ENCODE results near the gene CLIP2. TPM values are rescaled to one million over a fixed set of nuclear protein-coding genes. Genes with fewer than 3 reads are reported as not detected.
"Not testable (repeated sequence)": the region's sequence is repeated elsewhere in the genome, so short reads cannot be mapped to it uniquely, and the experiment has no call there.

The CLIP2 gene
- total RNA-seq, 1 donor from 2014 or later: 12.9 TPM

- DNase-seq (ENCODE audit: low read depth): no peak
- no peaks in the 10 kb centered on the region for H3K36me3 ChIP-seq (ENCODE audit: control insufficient read depth, insufficient read depth, low read length)
- H3K27me3 ChIP-seq (ENCODE audit: control insufficient read depth, insufficient read depth, low read length): no peaks in the 10 kb centered on the region
- TF ChIP-seq CTCF (IDR thresholded peaks at IDR 0.05; ENCODE audit: insufficient read depth, low read length, severe bottlenecking): no peak
- no peak for FAIRE-seq
- H3K4me3 ChIP-seq (ENCODE audit: low read depth, low read length): no peak overlapping the region
Observed at GRCh38 chr7:74420006-74420405, 130.8 kb downstream of the CLIP2 start.

- FAIRE-seq (no peak), DNase-seq (ENCODE audit: low read depth) (no peak)
- no peaks in the 10 kb centered on the region for H3K27me3 ChIP-seq (ENCODE audit: control insufficient read depth, insufficient read depth, low read length)
- no peak for TF ChIP-seq CTCF (IDR thresholded peaks at IDR 0.05; ENCODE audit: insufficient read depth, low read length, severe bottlenecking)
- H3K4me3 ChIP-seq (ENCODE audit: low read depth, low read length): no peak overlapping the region
- no peaks in the 10 kb centered on the region for H3K36me3 ChIP-seq (ENCODE audit: control insufficient read depth, insufficient read depth, low read length)
Observed at GRCh38 chr7:74424291-74424880, 135.2 kb downstream of the CLIP2 start.

GRCh38 chr7:74428023-74428422 lies 138.8 kb downstream of the CLIP2 start:
- no peaks in the 10 kb centered on the region for H3K36me3 ChIP-seq (ENCODE audit: control insufficient read depth, insufficient read depth, low read length)
- H3K27me3 ChIP-seq (ENCODE audit: control insufficient read depth, insufficient read depth, low read length): no peaks in the 10 kb centered on the region
- DNase-seq (ENCODE audit: low read depth) (no peak), FAIRE-seq (no peak)
- H3K4me3 ChIP-seq (ENCODE audit: low read depth, low read length): no peak overlapping the region
- TF ChIP-seq CTCF (IDR thresholded peaks at IDR 0.05; ENCODE audit: insufficient read depth, low read length, severe bottlenecking): no peak

GRCh38 chr7:74429153-74429747 lies 140.0 kb downstream of the CLIP2 start:
- no peak for FAIRE-seq
- no peak for TF ChIP-seq CTCF (IDR thresholded peaks at IDR 0.05; ENCODE audit: insufficient read depth, low read length, severe bottlenecking)

GRCh38 chr7:74430409-74430808 lies 141.2 kb downstream of the CLIP2 start:
- H3K27me3 ChIP-seq (ENCODE audit: control insufficient read depth, insufficient read depth, low read length); FAIRE-seq; DNase-seq (ENCODE audit: low read depth); H3K4me3 ChIP-seq (ENCODE audit: low read depth, low read length); H3K36me3 ChIP-seq (ENCODE audit: control insufficient read depth, insufficient read depth, low read length): not testable (repeated sequence)

More at GRCh38 chr7:74429153-74429747, 140.0 kb downstream of the CLIP2 start:
- no peak for DNase-seq (ENCODE audit: low read depth)
- no peaks in the 10 kb centered on the region for H3K36me3 ChIP-seq (ENCODE audit: control insufficient read depth, insufficient read depth, low read length)
- no peak overlapping the region for H3K4me3 ChIP-seq (ENCODE audit: low read depth, low read length)
- no peaks in the 10 kb centered on the region for H3K27me3 ChIP-seq (ENCODE audit: control insufficient read depth, insufficient read depth, low read length)

GRCh38 chr7:74430961-74431466 lies 141.8 kb downstream of the CLIP2 start:
- DNase-seq (ENCODE audit: low read depth) (no peak), FAIRE-seq (no peak)
- H3K27me3 ChIP-seq (ENCODE audit: control insufficient read depth, insufficient read depth, low read length): no peaks in the 10 kb centered on the region
- no peaks in the 10 kb centered on the region for H3K36me3 ChIP-seq (ENCODE audit: control insufficient read depth, insufficient read depth, low read length)
- TF ChIP-seq CTCF (IDR thresholded peaks at IDR 0.05; ENCODE audit: insufficient read depth, low read length, severe bottlenecking): no peak
- H3K4me3 ChIP-seq (ENCODE audit: low read depth, low read length): no peak overlapping the region

- H3K27me3 ChIP-seq (ENCODE audit: control insufficient read depth, insufficient read depth, low read length); FAIRE-seq; H3K36me3 ChIP-seq (ENCODE audit: control insufficient read depth, insufficient read depth, low read length); DNase-seq (ENCODE audit: low read depth); H3K4me3 ChIP-seq (ENCODE audit: low read depth, low read length): not testable (repeated sequence)
Observed at GRCh38 chr7:74437291-74437571, 148.0 kb downstream of the CLIP2 start.

Data from bronchial epithelial cell (primary cell).